Measurements from ENCODE around the gene TM4SF18. TPM values are rescaled to one million over a fixed set of nuclear protein-coding genes. Genes with fewer than 3 reads are reported as not detected.
"Not testable (repeated sequence)": the region's sequence is repeated elsewhere in the genome, so short reads cannot be mapped to it uniquely, and the experiment has no call there.

Gene TM4SF18
- total RNA-seq, 1 donor from 2014 or later = 6.5 TPM

GRCh38 chr3:149339931-149340309 is 6.5 kb upstream of the TM4SF18 start:
- H3K27me3 ChIP-seq (ENCODE audit: low read depth) = no peaks in the 10 kb centered on the region
- DNase-seq (peak; percentile 73), ATAC-seq (peak; percentile 95 to 98)
- H3K4me3 ChIP-seq = no peak overlapping the region
- H3K27ac ChIP-seq = peak overlapping the region; percentile 65
- peaks cover 24% of the 10 kb centered on the region for H3K4me1 ChIP-seq
- no peak for TF ChIP-seq CTCF (IDR thresholded peaks at IDR 0.05)
- H3K36me3 ChIP-seq = no peaks in the 10 kb centered on the region
- intact Hi-C loops (cut with DNase I) = no loop called here
- no peaks in the 10 kb centered on the region for H3K9me3 ChIP-seq

- H3K4me1 ChIP-seq = peaks cover 23% of the 10 kb centered on the region
- DNase-seq; H3K27me3 ChIP-seq (ENCODE audit: low read depth); H3K36me3 ChIP-seq; H3K27ac ChIP-seq; H3K9me3 ChIP-seq; H3K4me3 ChIP-seq; ATAC-seq; intact Hi-C loops (cut with DNase I): not testable (repeated sequence)
Measured at GRCh38 chr3:149337486-149337885, 4.0 kb upstream of the TM4SF18 start.

GRCh38 chr3:149336925-149337324 is 3.5 kb upstream of the TM4SF18 start:
- no peaks in the 10 kb centered on the region for H3K9me3 ChIP-seq
- ATAC-seq (no peak), DNase-seq (no peak)
- no peak for TF ChIP-seq CTCF (IDR thresholded peaks at IDR 0.05)
- H3K36me3 ChIP-seq = no peaks in the 10 kb centered on the region
- H3K27me3 ChIP-seq (ENCODE audit: low read depth) = no peaks in the 10 kb centered on the region
- H3K4me3 ChIP-seq = no peak overlapping the region
- peaks cover 21% of the 10 kb centered on the region for H3K4me1 ChIP-seq
- intact Hi-C loops (cut with DNase I) = no loop called here
- no peak overlapping the region for H3K27ac ChIP-seq

- TF ChIP-seq CTCF (IDR thresholded peaks at IDR 0.05) = no peak
- intact Hi-C loops (cut with DNase I) = no loop called here
Measured at GRCh38 chr3:149332771-149333170, 665 bp downstream of the TM4SF18 start.

GRCh38 chr3:149332227-149332765 is 1.1 kb downstream of the TM4SF18 start:
- DNase-seq = no peak
- peak overlapping the region; percentile 63 for H3K27ac ChIP-seq
- H3K4me3 ChIP-seq = peak overlapping the region; percentile 10

More at GRCh38 chr3:149332771-149333170, 665 bp downstream of the TM4SF18 start:
- no peaks in the 10 kb centered on the region for H3K9me3 ChIP-seq
- H3K27ac ChIP-seq = peak overlapping the region; percentile 63
- peaks cover 8% of the 10 kb centered on the region for H3K4me1 ChIP-seq
- no peak for DNase-seq
- no peaks in the 10 kb centered on the region for H3K36me3 ChIP-seq
- H3K4me3 ChIP-seq = peak overlapping the region; percentile 10
- no peaks in the 10 kb centered on the region for H3K27me3 ChIP-seq (ENCODE audit: low read depth)
- no peak for ATAC-seq

More at GRCh38 chr3:149332227-149332765, 1.1 kb downstream of the TM4SF18 start:
- Histone ChIP-seq H3K4me1 (peaks cover 8% of the 10 kb centered on the region), H3K9me3 (no peaks in the 10 kb centered on the region), H3K36me3 (no peaks in the 10 kb centered on the region), H3K27me3 (ENCODE audit: low read depth) (no peaks in the 10 kb centered on the region)
- TF ChIP-seq CTCF (IDR thresholded peaks at IDR 0.05) = no peak
- no peak for ATAC-seq
- intact Hi-C loops (cut with DNase I) = no loop called here
